Trophoblast cell (in vitro differentiated cells and primary cell): ENCODE results near the gene TNFSF18. TPM values are rescaled to one million over a fixed set of nuclear protein-coding genes. Genes with fewer than 3 reads are reported as not detected.

Experiments used
- DNase-seq, 2 donors: peaks; one replicate each; pipeline ENCODE4 v3.0.0-alpha.2; 2016
- H2AFZ ChIP-seq: 2 replicates; pipeline ENCODE4 v1.6.1; 2013; ENCODE audit warnings: low read length, moderate library complexity, mild to moderate bottlenecking; ENCODE audit not compliant: insufficient read depth, poor library complexity
- H2AK5ac ChIP-seq: 2 replicates; pipeline ENCODE4 v1.6.1; 2013; ENCODE audit warnings: mild to moderate bottlenecking, low read length
- H2BK120ac ChIP-seq: 2 replicates; pipeline ENCODE4 v1.6.1; 2013; ENCODE audit warnings: low read length, mild to moderate bottlenecking, moderate library complexity; ENCODE audit not compliant: insufficient read depth, poor library complexity
- H2BK12ac ChIP-seq: 2 replicates; pipeline ENCODE4 v1.6.1; 2013; ENCODE audit warnings: mild to moderate bottlenecking, low read length, moderate library complexity
- H2BK5ac ChIP-seq: 2 replicates; pipeline ENCODE4 v1.6.1; 2013; ENCODE audit warnings: low read length, low read depth, moderate library complexity, mild to moderate bottlenecking; ENCODE audit not compliant: poor library complexity
- H3K14ac ChIP-seq: 2 replicates; pipeline ENCODE4 v1.6.1; 2013; ENCODE audit warnings: mild to moderate bottlenecking, low read length
- H3K18ac ChIP-seq: 2 replicates; pipeline ENCODE4 v1.6.1; 2013; ENCODE audit warnings: mild to moderate bottlenecking, low read length
- H3K23ac ChIP-seq: 2 replicates; pipeline ENCODE4 v1.6.1; 2013; ENCODE audit warnings: low read length
- H3K27ac ChIP-seq: 2 replicates; pipeline ENCODE4 v1.5.1; 2013; ENCODE audit warnings: low read depth, mild to moderate bottlenecking, inconsistent platforms, low read length, moderate library complexity
- H3K27me3 ChIP-seq: 2 replicates; pipeline ENCODE4 v1.6.1; 2013; ENCODE audit warnings: inconsistent platforms, mild to moderate bottlenecking, low read length, moderate library complexity; ENCODE audit not compliant: insufficient read depth
- H3K36me3 ChIP-seq, 2 experiments: 1 replicate in 1 of 2; 2 replicates in 1 of 2; pipeline ENCODE4 v1.6.1; 2013; ENCODE audit warnings: low read length in 2 of 2, mild to moderate bottlenecking in 2 of 2, moderate library complexity in 1 of 2; ENCODE audit not compliant: insufficient read depth in 2 of 2, control insufficient read depth in 1 of 2
- H3K4ac ChIP-seq: 2 replicates; pipeline ENCODE4 v1.6.1; 2013; ENCODE audit warnings: low read depth, mild to moderate bottlenecking, low read length, moderate library complexity
- H3K4me1 ChIP-seq, 2 experiments: 1 replicate in 1 of 2; 2 replicates in 1 of 2; pipeline ENCODE4 v1.6.1; 2013; ENCODE audit warnings: low read length in 2 of 2, mild to moderate bottlenecking in 2 of 2, moderate library complexity in 1 of 2; ENCODE audit not compliant: insufficient read depth in 2 of 2, control insufficient read depth in 1 of 2
- H3K4me2 ChIP-seq: 2 replicates; pipeline ENCODE4 v1.6.1; 2013; ENCODE audit warnings: inconsistent platforms, mild to moderate bottlenecking, low read length, moderate library complexity
- H3K4me3 ChIP-seq: 2 replicates; pipeline ENCODE4 v1.5.1; 2013; ENCODE audit warnings: mild to moderate bottlenecking, low read depth, low read length, inconsistent platforms
- H3K79me1 ChIP-seq: one replicate; pipeline ENCODE4 v1.6.1; 2013; ENCODE audit warnings: low read length
- H3K79me2 ChIP-seq: 2 replicates; pipeline ENCODE4 v1.6.1; 2013; ENCODE audit warnings: low read length, mild to moderate bottlenecking; ENCODE audit not compliant: control insufficient read depth, insufficient read depth, poor library complexity
- H3K9ac ChIP-seq: 2 replicates; pipeline ENCODE4 v1.6.1; 2013; ENCODE audit warnings: mild to moderate bottlenecking, low read length
- H3K9me3 ChIP-seq: 2 replicates; pipeline ENCODE4 v1.6.1; 2013; ENCODE audit warnings: low read depth, mild to moderate bottlenecking, control low read depth, inconsistent platforms, low read length; ENCODE audit not compliant: insufficient read depth
- H4K12ac ChIP-seq: 2 replicates; pipeline ENCODE4 v1.6.1; 2013; ENCODE audit warnings: low read depth, mild to moderate bottlenecking, low read length, moderate library complexity
- H4K8ac ChIP-seq: 2 replicates; pipeline ENCODE4 v1.6.1; 2013; ENCODE audit warnings: low read depth, mild to moderate bottlenecking, low read length, moderate library complexity
- H4K91ac ChIP-seq: one replicate; pipeline ENCODE4 v1.6.1; 2013; ENCODE audit warnings: low read depth, mild to moderate bottlenecking, low read length, moderate library complexity
- WGBS: extraction: QIAGEN DNeasy Blood & Tissue Kit; methylation state at CpG from one replicate; pipeline ENCODE4 v1.1.7; 2013; ENCODE audit warnings: missing lambda C conversion rate; ENCODE audit not compliant: insufficient read length, insufficient coverage; ENCODE audit errors: extremely low coverage; 5-methylcytosine and 5-hydroxymethylcytosine counted together
- polyA plus RNA-seq: library from polyadenylated mRNA; stranded (reverse); fragments of 200-250 nt; gene quantifications from 2 replicates; pipeline ENCODE4 v1.2.3, GENCODE V29; 2013

Gene TNFSF18, protein sequence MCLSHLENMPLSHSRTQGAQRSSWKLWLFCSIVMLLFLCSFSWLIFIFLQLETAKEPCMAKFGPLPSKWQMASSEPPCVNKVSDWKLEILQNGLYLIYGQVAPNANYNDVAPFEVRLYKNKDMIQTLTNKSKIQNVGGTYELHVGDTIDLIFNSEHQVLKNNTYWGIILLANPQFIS
- polyA plus RNA-seq: 0.06 and 0.08 TPM in 2 replicates

DNA sequence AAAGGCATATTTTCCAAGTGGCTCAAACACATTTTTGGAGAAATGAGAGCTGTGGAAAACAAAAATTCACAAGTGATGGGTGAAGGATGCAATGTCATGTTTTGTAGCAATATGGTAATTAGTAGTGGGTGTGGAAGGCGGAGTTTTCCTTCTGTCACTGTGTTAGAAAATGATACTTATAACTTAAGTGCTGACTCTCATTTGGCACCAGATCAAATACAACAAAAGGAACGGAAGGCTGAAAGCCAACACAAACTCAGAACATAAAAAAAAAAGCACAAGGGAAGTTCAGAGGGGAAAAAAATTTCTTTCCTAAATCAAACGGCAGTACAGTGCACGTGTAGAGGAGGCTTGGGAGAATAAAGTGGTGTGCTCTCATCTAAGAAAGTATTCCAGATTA lies at the start of gene TNFSF18:
Gene TNFSF18 (minus strand): TSS at position 77 of the 400 bp plus-strand sequence. CDS start 45 bp downstream, at position 32.
- no CpG with 5 or more reads among the region's 4 CpGs for WGBS
- Histone ChIP-seq H3K36me3 (no peaks in the 10 kb centered on the region), H3K14ac (no peak within 1 kb of the TSS)

DNA sequence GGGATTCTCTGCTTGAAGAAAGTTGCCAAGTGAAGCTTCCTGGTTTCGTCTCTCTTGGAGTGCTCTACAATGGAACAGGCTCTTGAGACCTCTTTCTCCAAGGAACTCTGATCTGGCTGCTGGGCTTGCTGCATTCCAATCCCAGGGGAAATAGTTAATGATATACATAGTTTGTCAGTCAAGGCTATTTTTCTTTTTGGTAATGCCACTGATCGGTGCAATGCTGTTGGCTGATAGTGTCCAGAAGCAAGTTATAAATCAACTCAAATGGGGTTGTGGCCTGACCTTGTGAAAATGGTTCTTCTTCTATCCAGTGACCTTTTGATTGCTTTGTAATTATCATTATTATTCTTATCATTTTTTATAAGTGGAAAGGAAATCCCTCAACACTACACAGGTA lies 48.4 kb upstream of the TNFSF18 start:
- no peak overlapping the region for H2BK12ac ChIP-seq
- no peak overlapping the region for H4K91ac ChIP-seq
- H3K36me3 ChIP-seq: peaks cover 0 to 4% of the 10 kb centered on the region in 2 experiments
- no peaks in the 10 kb centered on the region for H3K79me2 ChIP-seq
- no peak for DNase-seq
- no peak overlapping the region for H3K4me2 ChIP-seq
- H3K23ac ChIP-seq: no peak overlapping the region
- H3K9ac ChIP-seq: no peak overlapping the region
- H3K27ac ChIP-seq: no peak overlapping the region
- no peak overlapping the region for H2BK120ac ChIP-seq
- H4K8ac ChIP-seq: no peak overlapping the region
- WGBS: no CpG with 5 or more reads among the region's 2 CpGs
- peaks cover 8% of the 10 kb centered on the region for H3K9me3 ChIP-seq
- no peak overlapping the region for H4K12ac ChIP-seq
- no peak overlapping the region for H3K4ac ChIP-seq
- H3K14ac ChIP-seq: no peak overlapping the region
- no peaks in the 10 kb centered on the region for H3K79me1 ChIP-seq
- no peak overlapping the region for H3K4me3 ChIP-seq
- H2AK5ac ChIP-seq: no peak overlapping the region
- H3K27me3 ChIP-seq: no peaks in the 10 kb centered on the region
- no peaks in the 10 kb centered on the region for H3K4me1 ChIP-seq
- H3K18ac ChIP-seq: no peak overlapping the region
- H2BK5ac ChIP-seq: no peak overlapping the region
- no peak overlapping the region for H2AFZ ChIP-seq

More for the DNA sequence above, at the start of gene TNFSF18:
- no peak within 1 kb of the TSS for H3K23ac ChIP-seq
- no peak within 1 kb of the TSS for H3K4me3 ChIP-seq
- no peak for DNase-seq
- no peak within 1 kb of the TSS for H2BK12ac ChIP-seq
- no peak within 1 kb of the TSS for H4K91ac ChIP-seq
- H3K9me3 ChIP-seq: no peaks in the 10 kb centered on the region
- no peaks in the 10 kb centered on the region for H3K4me1 ChIP-seq
- no peak within 1 kb of the TSS for H2BK5ac ChIP-seq
- no peak within 1 kb of the TSS for H2BK120ac ChIP-seq
- no peak within 1 kb of the TSS for H3K9ac ChIP-seq
- no peak within 1 kb of the TSS for H2AFZ ChIP-seq
- no peaks in the 10 kb centered on the region for H3K27me3 ChIP-seq
- no peak within 1 kb of the TSS for H3K4me2 ChIP-seq
- H4K8ac ChIP-seq: no peak within 1 kb of the TSS
- H3K4ac ChIP-seq: no peak within 1 kb of the TSS
- H3K79me2 ChIP-seq: no peaks in the 10 kb centered on the region
- no peak within 1 kb of the TSS for H3K27ac ChIP-seq
- H4K12ac ChIP-seq: no peak within 1 kb of the TSS
- H3K79me1 ChIP-seq: no peaks in the 10 kb centered on the region
- no peak within 1 kb of the TSS for H3K18ac ChIP-seq
- H2AK5ac ChIP-seq: no peak within 1 kb of the TSS

DNA sequence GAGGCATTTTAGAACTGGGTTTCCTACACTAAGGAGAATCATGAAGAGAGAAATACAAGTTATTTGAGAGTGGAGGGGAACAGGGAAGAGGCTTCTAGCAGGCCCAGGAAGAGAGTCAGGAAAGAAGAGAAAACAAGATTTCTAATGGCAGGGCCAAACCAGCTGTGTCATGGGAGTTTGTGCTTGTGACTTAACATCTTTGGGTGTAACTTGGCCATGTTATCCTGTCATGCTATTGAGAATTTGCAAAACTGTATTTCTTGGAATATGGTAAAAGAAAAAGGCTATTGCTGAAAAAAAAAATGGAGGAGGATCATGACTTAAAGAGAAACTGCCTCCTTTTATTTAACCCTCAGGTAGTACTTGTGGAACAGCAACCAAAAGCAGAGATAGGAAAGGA lies 47.4 kb upstream of the TNFSF18 start:
- Histone ChIP-seq H3K79me1 (no peaks in the 10 kb centered on the region), H3K9ac (no peak overlapping the region), H3K4me1 (no peaks in the 10 kb centered on the region), H2BK5ac (no peak overlapping the region), H3K4me3 (no peak overlapping the region), H2BK12ac (no peak overlapping the region), H4K8ac (no peak overlapping the region), H3K9me3 (peaks cover 1% of the 10 kb centered on the region), H3K4ac (no peak overlapping the region), H3K18ac (no peak overlapping the region), H3K27me3 (no peaks in the 10 kb centered on the region), H3K4me2 (no peak overlapping the region), H3K79me2 (no peaks in the 10 kb centered on the region), H3K23ac (no peak overlapping the region), H3K36me3 (no peaks in the 10 kb centered on the region), H4K12ac (no peak overlapping the region), H3K27ac (no peak overlapping the region), H2AFZ (no peak overlapping the region), H2AK5ac (no peak overlapping the region), H3K14ac (no peak overlapping the region), H2BK120ac (no peak overlapping the region), H4K91ac (no peak overlapping the region)
- no peak for DNase-seq

DNA sequence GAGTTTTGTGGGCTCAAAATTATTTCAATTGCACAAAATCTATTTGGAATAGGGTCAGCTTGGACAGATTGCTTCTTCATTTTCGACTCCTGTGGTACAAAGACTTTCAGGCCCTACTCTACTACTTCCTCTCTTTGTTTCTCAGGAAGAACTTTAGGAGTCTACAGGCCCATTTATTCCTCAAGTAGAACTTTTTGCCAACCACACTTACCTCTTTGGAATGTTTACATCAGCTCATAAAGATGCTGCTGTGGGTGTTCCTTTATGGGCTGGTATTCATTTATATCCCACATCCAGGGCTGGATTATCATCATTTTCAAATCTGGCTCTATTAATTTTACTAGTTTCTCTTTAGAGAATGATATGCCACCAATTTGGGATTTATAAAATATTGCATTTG lies 46.3 kb upstream of the TNFSF18 start:
- H4K91ac ChIP-seq: no peak overlapping the region
- no peak overlapping the region for H2BK5ac ChIP-seq
- WGBS: no CpG with 5 or more reads among the region's 1 CpG
- no peak overlapping the region for H4K8ac ChIP-seq
- no peak for DNase-seq
- no peaks in the 10 kb centered on the region for H3K36me3 ChIP-seq
- no peak overlapping the region for H3K23ac ChIP-seq
- no peak overlapping the region for H3K18ac ChIP-seq
- H2AFZ ChIP-seq: no peak overlapping the region
- no peaks in the 10 kb centered on the region for H3K79me1 ChIP-seq
- H3K4me2 ChIP-seq: no peak overlapping the region
- H4K12ac ChIP-seq: no peak overlapping the region
- H3K4ac ChIP-seq: no peak overlapping the region
- H3K27ac ChIP-seq: no peak overlapping the region
- H2BK120ac ChIP-seq: no peak overlapping the region
- H3K14ac ChIP-seq: no peak overlapping the region
- no peaks in the 10 kb centered on the region for H3K27me3 ChIP-seq
- no peak overlapping the region for H3K4me3 ChIP-seq
- H3K9me3 ChIP-seq: no peaks in the 10 kb centered on the region
- no peaks in the 10 kb centered on the region for H3K4me1 ChIP-seq
- no peak overlapping the region for H2BK12ac ChIP-seq
- no peaks in the 10 kb centered on the region for H3K79me2 ChIP-seq
- no peak overlapping the region for H3K9ac ChIP-seq
- H2AK5ac ChIP-seq: no peak overlapping the region
